Vagina (tissue), 2 donors: Measurements from ENCODE around the gene RASSF9.

Experiments used
- CTCF ChIP-seq, 3 experiments: fragments of 450-650 bp in 2 of 3; fragments of 200-600 bp in 1 of 3; sonication (generic) in 1 of 3; IDR thresholded peaks; one replicate each; pipeline ENCODE4 v1.5.1; 2017 to 2019; ENCODE audit warnings: antibody characterized with exemption in 3 of 3, mild to moderate bottlenecking in 2 of 3, moderate library complexity in 2 of 3
- POLR2A ChIP-seq, 2 donors: fragments of 450-650 bp; IDR thresholded peaks; one replicate each; pipeline ENCODE4 v1.6.1; 2017; ENCODE audit warnings: antibody characterized with exemption in 2 of 2, mild to moderate bottlenecking in 2 of 2, moderate library complexity in 2 of 2
- POLR2AphosphoS5 ChIP-seq, 2 donors: sonication (generic); formaldehyde crosslinking; IDR thresholded peaks; one replicate each; pipeline ENCODE4 v1.9.0; 2017; ENCODE audit warnings: antibody characterized with exemption in 2 of 2, mild to moderate bottlenecking in 2 of 2, low read depth in 1 of 2; ENCODE audit not compliant: insufficient read depth in 1 of 2

DNA sequence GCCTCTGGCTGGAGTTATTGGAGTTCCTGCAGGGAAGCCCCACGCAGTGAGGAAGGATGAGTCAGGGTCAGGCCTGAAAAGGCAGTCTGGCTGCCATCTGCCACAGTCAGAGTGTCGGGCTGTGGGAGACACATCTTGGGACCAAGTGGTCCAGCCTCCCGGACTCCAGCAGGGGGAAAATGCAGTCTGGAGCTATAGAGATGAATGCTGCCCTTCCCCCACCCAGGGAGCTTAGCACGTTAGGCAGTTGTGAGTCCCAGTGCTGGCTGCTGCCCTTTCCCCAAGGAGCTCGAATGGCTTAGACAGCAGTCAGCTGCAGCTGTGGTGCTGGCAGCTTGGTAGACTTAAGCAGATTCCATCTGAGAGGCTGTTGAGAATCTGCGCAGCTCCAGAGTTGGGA, 29.7 kb upstream of the RASSF9 start:
- TF ChIP-seq POLR2AphosphoS5 (IDR thresholded peaks at IDR 0.05; ENCODE audit: insufficient read depth in 1 of 2, low read depth in 1 of 2) (no peak), CTCF (IDR thresholded peaks at IDR 0.05) (no peak), POLR2A (IDR thresholded peaks at IDR 0.05) (no peak)
